ENCODE results near the gene PARL.

GRCh38 chr3:183810643-183811594, 73.8 kb downstream of the PARL start:
- TF ChIP-seq POLR2AphosphoS5 (IDR thresholded peaks at IDR 0.05; ENCODE audit: insufficient read depth, low read depth, low read length) (no peak), POLR2A (IDR thresholded peaks at IDR 0.05; ENCODE audit: low read depth, low read length) (no peak), EZH2 (IDR thresholded peaks at IDR 0.05; ENCODE audit: borderline replicate concordance, low read depth, low read length, severe bottlenecking) (no peak), GATA2 (IDR thresholded peaks at IDR 0.05; ENCODE audit: insufficient read depth, insufficient read length, low read depth, low read length) (no peak), MYC (IDR thresholded peaks at IDR 0.05; ENCODE audit: low read depth, low read length) (no peak)
- TF ChIP-seq, protein P1, sequence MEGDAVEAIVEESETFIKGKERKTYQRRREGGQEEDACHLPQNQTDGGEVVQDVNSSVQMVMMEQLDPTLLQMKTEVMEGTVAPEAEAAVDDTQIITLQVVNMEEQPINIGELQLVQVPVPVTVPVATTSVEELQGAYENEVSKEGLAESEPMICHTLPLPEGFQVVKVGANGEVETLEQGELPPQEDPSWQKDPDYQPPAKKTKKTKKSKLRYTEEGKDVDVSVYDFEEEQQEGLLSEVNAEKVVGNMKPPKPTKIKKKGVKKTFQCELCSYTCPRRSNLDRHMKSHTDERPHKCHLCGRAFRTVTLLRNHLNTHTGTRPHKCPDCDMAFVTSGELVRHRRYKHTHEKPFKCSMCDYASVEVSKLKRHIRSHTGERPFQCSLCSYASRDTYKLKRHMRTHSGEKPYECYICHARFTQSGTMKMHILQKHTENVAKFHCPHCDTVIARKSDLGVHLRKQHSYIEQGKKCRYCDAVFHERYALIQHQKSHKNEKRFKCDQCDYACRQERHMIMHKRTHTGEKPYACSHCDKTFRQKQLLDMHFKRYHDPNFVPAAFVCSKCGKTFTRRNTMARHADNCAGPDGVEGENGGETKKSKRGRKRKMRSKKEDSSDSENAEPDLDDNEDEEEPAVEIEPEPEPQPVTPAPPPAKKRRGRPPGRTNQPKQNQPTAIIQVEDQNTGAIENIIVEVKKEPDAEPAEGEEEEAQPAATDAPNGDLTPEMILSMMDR (IDR thresholded peaks at IDR 0.05; ENCODE audit: extremely low read depth in 1 of 2, insufficient read depth in 1 of 2, low read depth in 1 of 2, low read length in 2 of 2) = no peak
- TF ChIP-seq, protein P2, sequence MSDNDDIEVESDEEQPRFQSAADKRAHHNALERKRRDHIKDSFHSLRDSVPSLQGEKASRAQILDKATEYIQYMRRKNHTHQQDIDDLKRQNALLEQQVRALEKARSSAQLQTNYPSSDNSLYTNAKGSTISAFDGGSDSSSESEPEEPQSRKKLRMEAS (IDR thresholded peaks at IDR 0.05; ENCODE audit: insufficient read depth, insufficient read length) = no peak

All from endothelial cell of umbilical vein (primary cell).